Skeletal muscle cell (primary cell): Measurements from ENCODE around the gene PARD3.

Experiments
- DNase-seq: peaks from one replicate; pipeline ENCODE4 v3.0.0-alpha.2; 2010; ENCODE audit warnings: low read depth
- H3K4me3 ChIP-seq: 2 replicates; pipeline ENCODE4 v1.5.1; 2011; ENCODE audit warnings: low read depth, mild to moderate bottlenecking, control low read depth, low read length, moderate library complexity

The PARD3 gene

GRCh38 chr10:34674176-34674575, 140.9 kb downstream of the PARD3 start:
- no peak overlapping the region for H3K4me3 ChIP-seq
- no peak for DNase-seq

DNA sequence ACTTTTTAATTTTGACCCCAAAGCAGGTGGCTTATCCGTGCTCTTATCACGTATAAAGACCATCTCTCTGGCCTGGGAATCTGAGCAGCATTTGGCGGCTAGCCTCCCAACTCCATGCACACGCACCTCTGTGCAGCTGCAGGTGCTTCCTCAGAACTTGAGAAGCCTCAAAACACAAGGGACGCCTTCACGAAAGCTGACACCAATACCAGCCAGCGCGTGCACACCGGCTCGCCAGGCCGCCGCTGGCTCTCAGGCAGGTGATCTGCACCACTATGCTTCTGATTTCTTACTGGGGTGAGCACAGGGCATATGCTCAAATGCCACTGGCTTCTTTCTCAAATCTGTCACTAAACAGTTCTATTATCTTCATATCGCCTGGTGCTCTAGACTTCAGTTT, 145.0 kb downstream of the PARD3 start:
- DNase-seq = no peak
- no peak overlapping the region for H3K4me3 ChIP-seq

DNA sequence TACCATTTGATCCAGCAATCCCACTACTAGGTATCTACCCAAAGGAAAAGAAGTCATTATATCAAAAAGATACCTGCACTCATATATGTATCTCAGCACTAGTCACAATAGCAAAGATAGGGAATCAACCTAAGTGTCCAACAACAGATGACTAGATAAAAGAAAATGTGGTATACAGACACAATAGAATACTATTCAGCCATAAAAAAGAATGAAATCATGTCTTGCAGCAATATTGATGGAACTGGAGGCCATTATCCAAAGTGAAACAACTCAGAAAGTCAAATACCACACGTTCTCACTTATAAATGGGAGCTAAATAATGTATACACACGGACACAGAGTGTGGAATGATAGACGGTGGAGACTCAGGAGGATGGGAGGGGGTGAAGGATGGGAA, 146.0 kb downstream of the PARD3 start:
- no peak for DNase-seq
- H3K4me3 ChIP-seq = no peak overlapping the region

DNA sequence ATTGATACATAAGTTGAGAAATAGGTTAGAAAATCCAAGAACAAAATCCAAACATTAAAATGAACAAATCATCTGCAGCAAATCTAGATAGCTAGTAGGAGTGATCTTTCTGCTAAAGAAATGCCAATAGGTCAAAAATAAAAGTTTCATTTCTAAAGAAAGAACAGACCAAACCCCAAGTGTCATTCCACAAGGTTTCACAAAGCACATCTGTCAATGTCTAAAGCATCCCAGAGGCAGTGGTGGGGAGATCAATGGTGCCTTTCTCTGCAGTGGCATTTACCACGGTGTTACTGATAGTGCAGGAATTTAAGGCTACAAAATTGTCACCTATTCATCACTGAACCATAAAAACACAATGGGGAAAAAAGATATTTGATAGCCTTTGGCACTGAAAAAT, 147.9 kb downstream of the PARD3 start:
- H3K4me3 ChIP-seq = no peak overlapping the region

GRCh38 chr10:34666008-34666704, 148.9 kb downstream of the PARD3 start:
- no peak overlapping the region for H3K4me3 ChIP-seq
- DNase-seq = peak; percentile 78

More for the DNA sequence above, 147.9 kb downstream of the PARD3 start:
- DNase-seq = no peak

DNA sequence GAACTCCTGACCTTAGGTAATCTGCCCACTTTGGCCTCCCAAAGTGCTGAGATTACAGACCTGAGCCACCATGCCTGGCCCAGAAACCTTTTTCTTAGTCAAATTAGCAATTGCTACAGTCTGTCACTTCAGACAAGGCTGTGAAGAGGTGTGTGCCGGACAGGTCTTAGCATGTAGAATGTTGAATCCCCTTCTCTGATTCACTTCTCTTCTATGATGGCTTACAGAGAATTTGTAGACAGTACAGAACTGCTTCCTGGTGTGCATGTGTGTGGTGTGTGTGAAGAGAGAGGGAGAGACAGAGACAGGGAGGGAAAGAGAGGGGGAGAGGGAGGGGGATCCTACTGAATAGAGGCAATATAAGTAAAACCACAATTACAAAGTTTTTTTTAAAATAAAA, 150.4 kb downstream of the PARD3 start:
- H3K4me3 ChIP-seq = no peak overlapping the region
- no peak for DNase-seq

DNA sequence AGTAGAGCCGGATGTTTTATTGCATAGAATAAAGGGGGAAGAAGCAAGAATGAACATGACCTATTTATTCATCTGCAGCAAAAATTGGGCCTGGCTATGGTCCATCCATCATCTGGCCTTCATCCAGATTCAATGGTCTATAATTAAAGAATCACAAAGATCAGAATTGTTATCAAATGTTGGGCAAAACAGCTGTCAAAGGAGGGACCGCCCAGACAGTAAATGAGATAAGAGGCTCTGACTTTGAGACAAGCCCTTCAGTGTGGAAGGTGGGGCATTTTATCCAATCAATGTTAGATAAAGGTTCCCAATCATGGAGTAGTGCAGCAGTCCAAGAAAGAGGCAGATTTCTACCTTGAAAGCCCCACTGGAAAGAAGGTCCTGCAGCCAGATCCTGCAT, 153.5 kb downstream of the PARD3 start:
- DNase-seq = no peak
- H3K4me3 ChIP-seq = no peak overlapping the region

- DNase-seq = no peak
- H3K4me3 ChIP-seq = no peak overlapping the region
Measured at GRCh38 chr10:34658934-34659333, 156.2 kb downstream of the PARD3 start.

DNA sequence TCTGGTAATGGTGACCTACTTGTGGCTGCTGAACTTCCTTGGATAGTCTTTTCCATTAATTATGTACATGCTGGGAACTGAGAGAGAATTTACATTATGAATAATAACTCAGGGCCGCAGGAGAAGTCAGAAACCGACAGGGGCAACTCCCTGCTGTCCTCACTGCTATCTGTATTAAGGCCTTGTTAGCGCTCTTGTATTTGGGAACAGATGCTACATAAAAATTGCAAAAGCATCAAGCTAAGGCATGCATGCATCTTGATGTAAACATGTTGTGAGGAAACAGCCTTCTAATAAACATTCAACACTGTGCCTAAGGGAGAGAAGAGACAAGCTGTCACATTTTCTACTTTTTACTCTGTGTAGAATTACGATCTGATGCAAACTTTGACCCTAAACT, 158.4 kb downstream of the PARD3 start:
- DNase-seq = no peak
- H3K4me3 ChIP-seq = no peak overlapping the region

DNA sequence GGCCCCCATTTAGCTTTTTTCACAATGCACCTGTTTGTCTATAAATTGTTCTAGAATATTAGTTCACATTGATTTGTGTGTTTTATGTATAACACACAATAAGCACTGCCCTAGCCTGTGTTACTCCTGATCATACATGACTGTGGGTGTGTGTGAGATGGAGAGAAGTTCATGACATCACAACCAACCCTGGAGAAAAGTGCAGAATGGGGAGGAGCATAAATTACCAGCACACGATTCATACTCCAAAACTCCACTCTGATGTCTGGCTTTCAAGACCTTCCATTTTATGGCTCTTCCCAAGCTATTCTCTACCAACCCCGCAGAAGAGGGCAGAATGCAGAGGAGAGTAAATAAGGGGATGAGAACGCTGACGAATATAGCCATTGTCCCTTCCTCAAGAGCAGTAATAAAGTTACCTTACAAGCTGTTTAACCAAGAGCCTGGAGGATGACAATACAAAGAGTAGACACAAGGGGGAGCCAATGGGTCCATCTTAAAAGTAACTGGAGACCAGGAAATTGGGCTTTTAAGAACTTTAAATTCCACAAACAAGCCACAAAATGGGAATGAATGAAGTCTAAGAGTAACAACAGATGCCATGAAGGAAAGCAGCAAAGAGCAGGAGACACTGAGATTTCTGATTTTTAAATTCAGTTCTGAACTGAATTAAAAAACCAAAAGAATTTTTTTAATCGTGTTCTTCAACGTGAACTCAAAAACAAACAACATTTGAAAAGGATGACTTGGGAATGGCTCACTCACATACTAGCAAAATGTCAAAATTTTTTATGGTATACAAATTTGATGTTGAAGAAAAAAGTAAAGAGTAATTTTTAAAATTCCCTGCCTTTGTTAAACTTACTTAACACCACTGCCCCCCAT, 159.6 kb downstream of the PARD3 start:
- DNase-seq = peak; percentile 22
- no peak overlapping the region for H3K4me3 ChIP-seq

DNA sequence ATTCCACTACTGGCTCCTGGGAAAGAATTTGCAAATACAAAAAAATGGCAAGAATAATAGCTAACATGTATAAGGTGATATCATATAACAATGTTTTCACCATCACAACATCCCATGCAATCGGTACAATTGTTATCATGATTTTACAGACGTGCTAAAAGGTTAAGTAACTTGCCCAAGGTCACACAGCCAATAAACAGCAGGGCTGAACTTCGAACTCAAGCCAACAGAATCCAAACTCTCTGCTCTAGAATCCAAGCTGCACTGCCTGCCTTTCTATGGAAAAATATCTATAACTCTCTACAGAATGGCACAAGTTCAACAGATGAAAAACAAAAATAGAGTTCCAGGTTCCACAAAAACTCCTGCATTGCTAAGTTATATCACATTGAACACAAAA, 160.9 kb downstream of the PARD3 start:
- DNase-seq = no peak
- H3K4me3 ChIP-seq = no peak overlapping the region

DNA sequence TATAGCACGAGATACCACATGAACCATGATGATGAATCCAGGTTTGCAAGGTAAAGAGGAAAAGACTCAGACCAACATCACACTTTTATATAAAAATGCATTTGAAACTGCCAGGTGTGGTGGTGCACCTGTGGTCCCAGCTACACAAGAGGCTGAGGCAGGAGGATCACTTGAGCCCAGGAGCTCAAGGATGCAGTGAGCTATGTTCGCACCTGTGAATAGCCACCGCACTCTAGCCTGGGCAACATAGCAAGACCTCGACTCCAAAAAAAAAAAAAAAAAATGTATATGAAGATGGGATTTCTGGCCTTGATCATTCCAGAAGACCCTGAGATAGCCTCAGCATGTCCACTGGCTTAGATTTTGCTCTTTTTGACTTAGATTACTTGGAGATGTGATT, 161.6 kb downstream of the PARD3 start:
- H3K4me3 ChIP-seq = no peak overlapping the region
- DNase-seq = no peak

DNA sequence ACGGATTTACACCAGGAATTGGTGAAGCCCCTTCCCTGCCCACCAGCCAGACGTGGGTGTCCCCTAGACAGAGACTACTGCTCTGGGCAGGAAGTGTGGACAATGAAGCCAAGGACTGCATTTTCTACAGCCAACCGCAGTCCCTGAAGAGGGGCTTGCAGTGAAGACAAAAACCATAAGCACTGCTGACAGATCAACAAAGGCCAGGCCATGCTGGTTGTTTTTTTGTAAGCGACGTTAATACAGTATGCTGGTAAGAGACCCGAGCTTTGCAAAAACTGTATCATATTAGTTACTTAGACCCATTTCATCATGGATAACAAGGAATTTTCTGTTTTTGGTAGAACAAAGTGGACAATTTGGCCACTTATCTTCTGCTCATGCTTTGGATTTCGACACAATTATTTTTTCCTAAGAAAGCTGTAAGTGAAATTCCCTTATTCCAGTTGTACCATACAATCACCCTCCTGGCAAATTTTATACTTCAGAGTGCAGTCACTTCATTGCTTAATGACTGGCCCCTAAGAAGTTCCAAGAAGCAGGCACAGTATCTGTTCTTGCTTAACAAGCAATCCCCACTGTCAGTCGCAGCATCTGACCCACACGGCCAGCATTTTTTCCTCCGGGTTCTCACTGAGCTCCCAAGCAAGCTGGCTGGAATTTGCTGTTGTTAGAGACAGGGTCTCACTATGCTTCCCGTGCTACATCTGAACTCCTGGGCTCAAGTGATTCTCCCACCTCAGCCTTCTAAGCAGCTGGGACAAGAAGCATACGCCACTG, 163.5 kb downstream of the PARD3 start:
- no peak overlapping the region for H3K4me3 ChIP-seq
- DNase-seq = no peak

DNA sequence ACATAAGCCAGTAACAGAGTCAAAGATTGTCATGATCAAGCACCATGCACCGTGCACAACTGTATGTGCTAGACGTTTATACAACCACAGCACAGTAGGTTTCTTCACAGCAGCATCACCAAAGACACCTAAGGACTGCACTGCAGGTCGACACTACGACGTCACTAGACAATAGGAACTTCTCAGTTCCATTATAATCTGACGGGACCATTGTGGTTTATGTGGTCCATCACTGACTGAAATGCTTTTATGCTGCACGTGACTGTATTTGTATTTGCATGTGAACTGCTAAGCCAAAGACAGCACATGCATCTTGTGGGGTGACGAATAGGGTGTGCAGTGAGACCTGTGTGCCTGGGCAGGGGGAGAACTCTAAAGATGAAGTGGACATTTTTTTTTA, 164.9 kb downstream of the PARD3 start:
- H3K4me3 ChIP-seq = no peak overlapping the region
- DNase-seq = no peak

DNA sequence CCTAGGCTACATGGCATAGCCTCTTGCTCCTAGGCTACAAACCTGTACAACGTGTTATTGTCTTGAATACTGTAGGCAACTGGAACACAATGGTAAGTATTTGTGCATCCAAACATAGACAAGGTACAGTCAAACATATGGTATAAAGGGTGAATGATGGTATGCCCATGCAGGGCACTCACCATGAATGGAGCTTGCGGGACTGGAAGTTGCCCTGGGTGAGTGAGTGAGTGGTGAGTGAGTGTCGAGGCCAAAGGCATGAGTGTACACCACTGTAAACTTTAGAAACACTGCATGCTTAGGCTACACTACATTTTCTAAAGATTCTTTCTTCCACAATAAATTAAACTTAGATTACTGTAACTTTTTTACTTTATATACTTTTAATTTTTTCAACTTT, 165.7 kb downstream of the PARD3 start:
- no peak for DNase-seq
- H3K4me3 ChIP-seq = no peak overlapping the region

GRCh38 chr10:34648919-34649318, 166.2 kb downstream of the PARD3 start:
- DNase-seq = no peak
- H3K4me3 ChIP-seq = no peak overlapping the region

- no peak overlapping the region for H3K4me3 ChIP-seq
- DNase-seq = no peak
Measured at GRCh38 chr10:34647875-34648865, 166.9 kb downstream of the PARD3 start.

- no peak for DNase-seq
- no peak overlapping the region for H3K4me3 ChIP-seq
Measured at GRCh38 chr10:34647160-34647559, 167.9 kb downstream of the PARD3 start.

DNA sequence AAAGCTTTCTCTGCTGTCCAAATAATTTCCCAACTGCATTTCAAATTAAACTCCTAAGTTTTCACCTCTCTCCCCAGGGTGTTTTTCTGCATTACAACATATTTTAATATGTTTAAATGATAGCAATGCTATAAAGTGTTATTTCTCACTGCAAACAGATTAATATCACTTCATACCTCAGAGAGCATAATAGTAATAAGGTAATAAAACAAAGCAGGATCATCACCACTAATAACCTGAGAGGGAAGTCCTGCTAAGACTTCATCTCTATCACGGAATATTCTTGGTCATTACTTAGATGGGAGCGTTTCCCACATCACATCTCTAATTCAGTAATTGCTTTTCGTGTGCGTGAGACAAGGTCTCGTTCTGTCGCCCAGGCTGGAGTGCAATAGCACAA, 168.8 kb downstream of the PARD3 start:
- H3K4me3 ChIP-seq = no peak overlapping the region
- no peak for DNase-seq
